IPS-18a (cell line): Measurements from ENCODE around the gene IFITM10.

Source experiments
- H3K27ac ChIP-seq: one replicate; pipeline ENCODE4 v1.5.1; 2013; ENCODE audit warnings: low read length
- H3K27me3 ChIP-seq: one replicate; pipeline ENCODE4 v1.6.1; 2013; ENCODE audit warnings: mild to moderate bottlenecking, low read length; ENCODE audit not compliant: control insufficient read depth, insufficient read depth
- H3K36me3 ChIP-seq: one replicate; pipeline ENCODE4 v1.6.1; 2013; ENCODE audit warnings: low read depth, low read length; ENCODE audit not compliant: control insufficient read depth
- H3K4me1 ChIP-seq: one replicate; pipeline ENCODE4 v1.6.1; 2013; ENCODE audit warnings: low read depth, low read length; ENCODE audit not compliant: control insufficient read depth
- H3K4me3 ChIP-seq: one replicate; pipeline ENCODE4 v1.5.1; 2013; ENCODE audit warnings: low read length
- H3K9ac ChIP-seq: one replicate; pipeline ENCODE4 v1.6.1; 2013; ENCODE audit warnings: mild to moderate bottlenecking, low read length, moderate library complexity
- H3K9me3 ChIP-seq: one replicate; pipeline ENCODE4 v1.6.1; 2013; ENCODE audit warnings: low read depth, low read length; ENCODE audit not compliant: control insufficient read depth

Gene IFITM10

GRCh38 chr11:1759851-1760220, 9.4 kb upstream of the IFITM10 start:
- Histone ChIP-seq H3K4me3 (no peak overlapping the region), H3K9ac (no peak overlapping the region)

GRCh38 chr11:1759151-1759850, 8.9 kb upstream of the IFITM10 start:
- Histone ChIP-seq H3K9me3 (no peaks in the 10 kb centered on the region), H3K9ac (no peak overlapping the region), H3K4me1 (no peaks in the 10 kb centered on the region), H3K27me3 (no peaks in the 10 kb centered on the region), H3K4me3 (no peak overlapping the region), H3K27ac (no peak overlapping the region), H3K36me3 (peaks cover 3% of the 10 kb centered on the region)

More at GRCh38 chr11:1759851-1760220, 9.4 kb upstream of the IFITM10 start:
- peaks cover 3% of the 10 kb centered on the region for H3K36me3 ChIP-seq
- H3K9me3 ChIP-seq = no peaks in the 10 kb centered on the region
- no peaks in the 10 kb centered on the region for H3K4me1 ChIP-seq
- no peak overlapping the region for H3K27ac ChIP-seq
- H3K27me3 ChIP-seq = no peaks in the 10 kb centered on the region

GRCh38 chr11:1758611-1759150, 8.3 kb upstream of the IFITM10 start:
- no peak overlapping the region for H3K4me3 ChIP-seq
- H3K27me3 ChIP-seq = no peaks in the 10 kb centered on the region
- H3K4me1 ChIP-seq = no peaks in the 10 kb centered on the region
- peaks cover 3% of the 10 kb centered on the region for H3K36me3 ChIP-seq
- H3K27ac ChIP-seq = no peak overlapping the region
- no peaks in the 10 kb centered on the region for H3K9me3 ChIP-seq
- no peak overlapping the region for H3K9ac ChIP-seq

GRCh38 chr11:1757861-1758610, 7.6 kb upstream of the IFITM10 start:
- Histone ChIP-seq H3K27me3 (no peaks in the 10 kb centered on the region), H3K36me3 (peaks cover 3% of the 10 kb centered on the region), H3K27ac (no peak overlapping the region), H3K4me3 (no peak overlapping the region), H3K9ac (no peak overlapping the region), H3K4me1 (no peaks in the 10 kb centered on the region), H3K9me3 (no peaks in the 10 kb centered on the region)

GRCh38 chr11:1756791-1757771, 6.7 kb upstream of the IFITM10 start:
- no peaks in the 10 kb centered on the region for H3K9me3 ChIP-seq
- no peak overlapping the region for H3K9ac ChIP-seq
- no peaks in the 10 kb centered on the region for H3K27me3 ChIP-seq
- H3K4me1 ChIP-seq = no peaks in the 10 kb centered on the region
- H3K27ac ChIP-seq = no peak overlapping the region
- H3K4me3 ChIP-seq = no peak overlapping the region
- peaks cover 3% of the 10 kb centered on the region for H3K36me3 ChIP-seq

GRCh38 chr11:1755692-1756561, 5.5 kb upstream of the IFITM10 start:
- H3K27me3 ChIP-seq = no peaks in the 10 kb centered on the region
- no peaks in the 10 kb centered on the region for H3K9me3 ChIP-seq
- H3K4me3 ChIP-seq = no peak overlapping the region
- peaks cover 3% of the 10 kb centered on the region for H3K36me3 ChIP-seq
- H3K27ac ChIP-seq = no peak overlapping the region
- no peak overlapping the region for H3K9ac ChIP-seq
- no peaks in the 10 kb centered on the region for H3K4me1 ChIP-seq

GRCh38 chr11:1755344-1755691, 4.9 kb upstream of the IFITM10 start:
- Histone ChIP-seq H3K9me3 (no peaks in the 10 kb centered on the region), H3K9ac (no peak overlapping the region), H3K27ac (no peak overlapping the region), H3K36me3 (peaks cover under 1% of the 10 kb centered on the region), H3K27me3 (peaks cover 4% of the 10 kb centered on the region), H3K4me1 (no peaks in the 10 kb centered on the region), H3K4me3 (no peak overlapping the region)

- Histone ChIP-seq H3K9me3 (no peaks in the 10 kb centered on the region), H3K4me3 (no peak overlapping the region), H3K9ac (no peak overlapping the region), H3K27ac (no peak overlapping the region), H3K27me3 (peaks cover 11% of the 10 kb centered on the region), H3K4me1 (peaks cover 7% of the 10 kb centered on the region), H3K36me3 (no peaks in the 10 kb centered on the region)
These were observed 4.2 kb upstream of the IFITM10 start for GRCh38 chr11:1754376-1755150.

GRCh38 chr11:1753929-1754305, 3.5 kb upstream of the IFITM10 start:
- Histone ChIP-seq H3K9ac (no peak overlapping the region), H3K4me1 (peaks cover 7% of the 10 kb centered on the region), H3K36me3 (no peaks in the 10 kb centered on the region), H3K9me3 (no peaks in the 10 kb centered on the region), H3K4me3 (no peak overlapping the region), H3K27me3 (peaks cover 18% of the 10 kb centered on the region), H3K27ac (no peak overlapping the region)

- Histone ChIP-seq H3K4me3 (no peak overlapping the region), H3K36me3 (no peaks in the 10 kb centered on the region), H3K27me3 (peaks cover 23% of the 10 kb centered on the region), H3K4me1 (peaks cover 7% of the 10 kb centered on the region), H3K9ac (no peak overlapping the region), H3K27ac (no peak overlapping the region), H3K9me3 (no peaks in the 10 kb centered on the region)
These were observed 3.0 kb upstream of the IFITM10 start for GRCh38 chr11:1753229-1753928.
